GM10266 (cell line): ENCODE results near the gene MAN1C1.
A peak's percentile ranks its signal among the peaks of the same experiment; 100 is the strongest.

Experiments used
- DNase-seq: peaks from one replicate; pipeline ENCODE4 v3.0.0; 2012; ENCODE audit errors: extremely low spot score
- CTCF ChIP-seq: IDR thresholded peaks from 2 replicates; pipeline ENCODE4 v1.5.1; 2012; ENCODE audit warnings: mild to moderate bottlenecking, low read depth; ENCODE audit not compliant: control insufficient read depth, insufficient read depth; ENCODE audit errors: missing control alignments

MAN1C1 gene

GRCh38 chr1:25607123-25607522 is 9.5 kb upstream of the MAN1C1 start:
- no peak for DNase-seq
- TF ChIP-seq CTCF: no peak

- peak; percentile 87 for DNase-seq
- TF ChIP-seq CTCF: peak; percentile 67
Measured at GRCh38 chr1:25608488-25609178, 8.0 kb upstream of the MAN1C1 start.

GRCh38 chr1:25609921-25610320 is 6.7 kb upstream of the MAN1C1 start:
- no peak for TF ChIP-seq CTCF
- no peak for DNase-seq

- no peak for DNase-seq
- peak; percentile 34 for TF ChIP-seq CTCF
Measured at GRCh38 chr1:25610822-25611630, 5.6 kb upstream of the MAN1C1 start.

- TF ChIP-seq CTCF: no peak
- no peak for DNase-seq
Measured at GRCh38 chr1:25611843-25612242, 4.7 kb upstream of the MAN1C1 start.

GRCh38 chr1:25612421-25612820 is 4.2 kb upstream of the MAN1C1 start:
- TF ChIP-seq CTCF: no peak

GRCh38 chr1:25613091-25613490 is 3.5 kb upstream of the MAN1C1 start:
- no peak for TF ChIP-seq CTCF

More at GRCh38 chr1:25612421-25612820, 4.2 kb upstream of the MAN1C1 start:
- no peak for DNase-seq

More at GRCh38 chr1:25613091-25613490, 3.5 kb upstream of the MAN1C1 start:
- DNase-seq: no peak
